Measurements from ENCODE around the gene CIRBP. TPM values are rescaled to one million over a fixed set of nuclear protein-coding genes. Genes with fewer than 3 reads are reported as not detected.

Gene CIRBP
- total RNA-seq, 1 experiment from 2014 or later = 136 TPM

DNA sequence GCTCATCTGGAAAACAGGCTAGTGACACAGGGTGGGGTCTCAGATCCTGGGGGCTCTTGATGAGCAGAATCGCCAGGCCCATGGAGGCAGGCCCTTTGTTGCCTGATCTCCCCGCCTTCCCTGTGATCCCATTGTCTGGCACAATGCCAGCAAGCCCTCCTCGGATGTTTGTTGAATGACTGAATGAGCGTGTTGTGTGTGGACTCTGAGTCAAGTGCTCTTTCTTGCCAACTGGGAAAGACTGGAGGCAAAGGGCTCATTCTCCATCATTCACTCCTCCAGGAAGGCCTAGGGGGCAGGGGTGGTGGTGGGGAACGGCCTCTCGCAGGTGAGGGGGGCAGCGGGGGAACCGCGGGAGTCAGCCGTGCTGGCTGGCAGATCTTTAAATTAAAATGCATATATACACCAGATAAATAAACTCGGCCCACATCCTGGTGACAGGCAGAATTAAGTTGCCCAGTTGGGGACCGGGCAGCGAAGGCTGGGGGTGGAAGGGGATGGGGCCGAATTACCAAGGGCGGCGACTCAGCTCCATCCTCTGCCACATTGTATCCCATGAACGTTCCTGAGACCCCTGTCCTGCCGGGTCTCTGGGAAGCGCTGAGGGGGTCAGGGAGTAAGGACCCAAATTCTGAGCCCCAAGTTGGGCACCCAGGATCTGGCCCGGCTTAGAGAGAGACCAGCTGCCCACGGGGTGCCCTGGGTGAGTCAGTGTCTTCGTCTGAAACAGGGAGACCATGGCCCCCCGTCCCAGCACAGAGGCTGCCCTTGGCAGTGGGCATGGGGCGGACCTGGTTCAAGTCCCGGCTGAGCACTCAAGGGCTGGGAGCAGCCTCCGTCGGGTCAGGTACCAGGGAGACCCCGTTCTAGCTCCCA lies 41.1 kb downstream of the CIRBP start:
- no peaks in the 10 kb centered on the region for H3K9me3 ChIP-seq (ENCODE audit: low read length)
- ATAC-seq = no peak
- H3K27ac ChIP-seq (ENCODE audit: low read length) = no peak overlapping the region
- intact Hi-C loops (cut with micrococcal nuclease) = no loop called here
- TF ChIP-seq, protein P1, sequence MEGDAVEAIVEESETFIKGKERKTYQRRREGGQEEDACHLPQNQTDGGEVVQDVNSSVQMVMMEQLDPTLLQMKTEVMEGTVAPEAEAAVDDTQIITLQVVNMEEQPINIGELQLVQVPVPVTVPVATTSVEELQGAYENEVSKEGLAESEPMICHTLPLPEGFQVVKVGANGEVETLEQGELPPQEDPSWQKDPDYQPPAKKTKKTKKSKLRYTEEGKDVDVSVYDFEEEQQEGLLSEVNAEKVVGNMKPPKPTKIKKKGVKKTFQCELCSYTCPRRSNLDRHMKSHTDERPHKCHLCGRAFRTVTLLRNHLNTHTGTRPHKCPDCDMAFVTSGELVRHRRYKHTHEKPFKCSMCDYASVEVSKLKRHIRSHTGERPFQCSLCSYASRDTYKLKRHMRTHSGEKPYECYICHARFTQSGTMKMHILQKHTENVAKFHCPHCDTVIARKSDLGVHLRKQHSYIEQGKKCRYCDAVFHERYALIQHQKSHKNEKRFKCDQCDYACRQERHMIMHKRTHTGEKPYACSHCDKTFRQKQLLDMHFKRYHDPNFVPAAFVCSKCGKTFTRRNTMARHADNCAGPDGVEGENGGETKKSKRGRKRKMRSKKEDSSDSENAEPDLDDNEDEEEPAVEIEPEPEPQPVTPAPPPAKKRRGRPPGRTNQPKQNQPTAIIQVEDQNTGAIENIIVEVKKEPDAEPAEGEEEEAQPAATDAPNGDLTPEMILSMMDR (conservative IDR thresholded peaks at IDR 0.05; ENCODE audit: low read depth, low read length) = no peak
- no peak for TF ChIP-seq EZH2phosphoT487 (IDR thresholded peaks at IDR 0.05; ENCODE audit: borderline replicate concordance, low read length)
- TF ChIP-seq EZH2 (IDR thresholded peaks at IDR 0.05; ENCODE audit: low read length, unreplicated experiment) = no peak
- H3K79me2 ChIP-seq (ENCODE audit: low read length) = no peaks in the 10 kb centered on the region
- peak; percentile 30 for DNase-seq
- no peaks in the 10 kb centered on the region for H3F3A ChIP-seq (ENCODE audit: low read length, unreplicated experiment)
- no peak overlapping the region for H3K4me2 ChIP-seq (ENCODE audit: low read length)
- H3K9me2 ChIP-seq (replicated peaks; ENCODE audit: low read length) = no peaks in the 10 kb centered on the region
- no peaks in the 10 kb centered on the region for H4K20me1 ChIP-seq (ENCODE audit: low read length)
- no peak overlapping the region for H3K9ac ChIP-seq (ENCODE audit: low read length)
- BruUV-seq (replicated peaks) = no TSS peak
- CTCF ChIA-PET = no interaction called here
- no peak overlapping the region for H3K4me3 ChIP-seq (ENCODE audit: low read length)
- H3K4me1 ChIP-seq (ENCODE audit: insufficient read depth, low read length) = peaks cover 8% of the 10 kb centered on the region
- H3K36me3 ChIP-seq (ENCODE audit: low read depth, low read length) = no peaks in the 10 kb centered on the region
- H3K27me3 ChIP-seq (ENCODE audit: low read length) = no peaks in the 10 kb centered on the region
- no peak overlapping the region for H2AFZ ChIP-seq (ENCODE audit: low read length)
- POLR2A ChIA-PET (ENCODE audit: unreplicated experiment) = no interaction called here

DNA sequence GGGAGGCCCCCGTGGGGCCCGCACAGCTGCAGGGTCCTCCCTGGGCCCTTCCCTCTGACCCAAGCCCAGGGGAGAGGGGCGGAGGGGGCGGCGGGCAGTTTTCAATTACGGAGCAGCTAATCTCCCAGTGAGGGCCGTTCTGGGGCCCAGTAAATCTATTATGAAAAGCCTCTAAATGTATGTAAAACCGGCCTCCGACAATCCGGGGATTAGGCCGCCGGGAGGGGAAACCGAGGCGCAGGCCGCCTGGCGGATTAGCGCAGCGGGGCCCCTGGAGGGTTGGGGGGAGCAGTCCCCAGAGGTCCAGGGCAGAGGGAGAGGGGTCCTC lies 41.7 kb downstream of the CIRBP start:
- POLR2A ChIA-PET (ENCODE audit: unreplicated experiment) = no interaction called here
- Histone ChIP-seq H3K36me3 (ENCODE audit: low read depth, low read length) (no peaks in the 10 kb centered on the region), H3K9ac (ENCODE audit: low read length) (no peak overlapping the region), H3K4me3 (ENCODE audit: low read length) (no peak overlapping the region), H3K79me2 (ENCODE audit: low read length) (no peaks in the 10 kb centered on the region), H3K9me2 (replicated peaks; ENCODE audit: low read length) (no peaks in the 10 kb centered on the region), H3K27ac (ENCODE audit: low read length) (no peak overlapping the region), H3F3A (ENCODE audit: low read length, unreplicated experiment) (no peaks in the 10 kb centered on the region), H3K4me1 (ENCODE audit: insufficient read depth, low read length) (peaks cover 8% of the 10 kb centered on the region), H4K20me1 (ENCODE audit: low read length) (no peaks in the 10 kb centered on the region), H3K9me3 (ENCODE audit: low read length) (no peaks in the 10 kb centered on the region), H3K27me3 (ENCODE audit: low read length) (no peaks in the 10 kb centered on the region), H2AFZ (ENCODE audit: low read length) (no peak overlapping the region), H3K4me2 (ENCODE audit: low read length) (no peak overlapping the region)
- DNase-seq = no peak
- CTCF ChIA-PET = no interaction called here
- intact Hi-C loops (cut with micrococcal nuclease) = no loop called here
- TF ChIP-seq, protein P1 (conservative IDR thresholded peaks at IDR 0.05; ENCODE audit: low read depth, low read length) = no peak
- TF ChIP-seq EZH2phosphoT487 (IDR thresholded peaks at IDR 0.05; ENCODE audit: borderline replicate concordance, low read length) (no peak), EZH2 (IDR thresholded peaks at IDR 0.05; ENCODE audit: low read length, unreplicated experiment) (no peak)
- no peak for ATAC-seq
- no TSS peak for BruUV-seq (replicated peaks)

DNA sequence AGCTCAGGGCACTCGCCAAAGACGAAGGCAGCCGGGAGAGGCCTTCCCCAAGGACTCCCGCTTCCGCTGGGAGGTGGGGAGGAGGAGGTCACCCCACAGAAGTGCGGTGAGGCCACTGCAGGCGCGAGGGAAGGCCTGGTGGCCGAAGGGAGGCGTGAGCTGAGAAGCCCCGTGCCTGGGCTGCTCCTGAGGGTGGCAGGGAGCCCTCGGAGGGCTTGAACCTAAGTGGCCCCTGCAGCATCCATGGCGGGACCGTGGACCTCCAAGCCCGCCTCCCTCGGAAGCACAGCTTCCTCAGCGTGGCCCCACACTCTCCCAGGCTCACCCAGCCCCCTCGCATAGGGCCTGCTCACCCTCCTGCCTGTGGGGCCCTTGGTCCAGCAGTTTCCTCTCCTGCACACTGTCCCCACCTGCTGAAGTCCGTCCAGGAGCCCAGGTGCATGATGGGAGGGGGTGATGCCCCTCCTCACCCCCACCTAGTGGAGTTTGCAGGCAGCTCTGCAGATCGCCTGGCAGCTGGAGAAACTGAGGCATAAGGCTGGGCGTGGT lies 42.5 kb downstream of the CIRBP start:
- CTCF ChIA-PET = no interaction called here
- BruUV-seq (replicated peaks) = no TSS peak
- H3K9me2 ChIP-seq (replicated peaks; ENCODE audit: low read length) = no peaks in the 10 kb centered on the region
- ATAC-seq = no peak
- H4K20me1 ChIP-seq (ENCODE audit: low read length) = no peaks in the 10 kb centered on the region
- H2AFZ ChIP-seq (ENCODE audit: low read length) = no peak overlapping the region
- no peaks in the 10 kb centered on the region for H3K9me3 ChIP-seq (ENCODE audit: low read length)
- H3K4me2 ChIP-seq (ENCODE audit: low read length) = no peak overlapping the region
- no peaks in the 10 kb centered on the region for H3K36me3 ChIP-seq (ENCODE audit: low read depth, low read length)
- no peak for TF ChIP-seq EZH2phosphoT487 (IDR thresholded peaks at IDR 0.05; ENCODE audit: borderline replicate concordance, low read length)
- TF ChIP-seq EZH2 (IDR thresholded peaks at IDR 0.05; ENCODE audit: low read length, unreplicated experiment) = no peak
- TF ChIP-seq, protein P1 (conservative IDR thresholded peaks at IDR 0.05; ENCODE audit: low read depth, low read length) = no peak
- peaks cover 8% of the 10 kb centered on the region for H3K4me1 ChIP-seq (ENCODE audit: insufficient read depth, low read length)
- H3K9ac ChIP-seq (ENCODE audit: low read length) = no peak overlapping the region
- H3K27ac ChIP-seq (ENCODE audit: low read length) = no peak overlapping the region
- H3K79me2 ChIP-seq (ENCODE audit: low read length) = no peaks in the 10 kb centered on the region
- no peak for DNase-seq
- H3K4me3 ChIP-seq (ENCODE audit: low read length) = no peak overlapping the region
- POLR2A ChIA-PET (ENCODE audit: unreplicated experiment) = no interaction called here
- no peaks in the 10 kb centered on the region for H3F3A ChIP-seq (ENCODE audit: low read length, unreplicated experiment)
- intact Hi-C loops (cut with micrococcal nuclease) = no loop called here
- H3K27me3 ChIP-seq (ENCODE audit: low read length) = no peaks in the 10 kb centered on the region
